OCI-LY1 (cell line): ENCODE results near the gene WIZ.

Experiments
- EZH2 ChIP-seq: fragments of 200-600 bp; sonication (generic), shearing (Covaris generic); IDR thresholded peaks from 2 replicates; pipeline ENCODE4 v1.8.0; 2017; ENCODE audit warnings: borderline replicate concordance, mixed run types, mild to moderate bottlenecking, antibody characterized with exemption, low read length, moderate library complexity, mixed read lengths
- TF ChIP-seq, protein P1 (sequence below): fragments of 200-600 bp; sonication (generic), shearing (Covaris generic); IDR thresholded peaks from 2 replicates; pipeline ENCODE4 v1.5.1; 2017; ENCODE audit warnings: mild to moderate bottlenecking, antibody characterized with exemption, low read length, moderate library complexity, mixed read lengths

GRCh38 chr19:15418579-15419412 lies 31.0 kb downstream of the WIZ start, which contains the start of gene AKAP8L:
- TF ChIP-seq, protein P1, sequence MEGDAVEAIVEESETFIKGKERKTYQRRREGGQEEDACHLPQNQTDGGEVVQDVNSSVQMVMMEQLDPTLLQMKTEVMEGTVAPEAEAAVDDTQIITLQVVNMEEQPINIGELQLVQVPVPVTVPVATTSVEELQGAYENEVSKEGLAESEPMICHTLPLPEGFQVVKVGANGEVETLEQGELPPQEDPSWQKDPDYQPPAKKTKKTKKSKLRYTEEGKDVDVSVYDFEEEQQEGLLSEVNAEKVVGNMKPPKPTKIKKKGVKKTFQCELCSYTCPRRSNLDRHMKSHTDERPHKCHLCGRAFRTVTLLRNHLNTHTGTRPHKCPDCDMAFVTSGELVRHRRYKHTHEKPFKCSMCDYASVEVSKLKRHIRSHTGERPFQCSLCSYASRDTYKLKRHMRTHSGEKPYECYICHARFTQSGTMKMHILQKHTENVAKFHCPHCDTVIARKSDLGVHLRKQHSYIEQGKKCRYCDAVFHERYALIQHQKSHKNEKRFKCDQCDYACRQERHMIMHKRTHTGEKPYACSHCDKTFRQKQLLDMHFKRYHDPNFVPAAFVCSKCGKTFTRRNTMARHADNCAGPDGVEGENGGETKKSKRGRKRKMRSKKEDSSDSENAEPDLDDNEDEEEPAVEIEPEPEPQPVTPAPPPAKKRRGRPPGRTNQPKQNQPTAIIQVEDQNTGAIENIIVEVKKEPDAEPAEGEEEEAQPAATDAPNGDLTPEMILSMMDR, result peak; percentile 84
- no peak for TF ChIP-seq EZH2
